Left lung (tissue), 10 donors: ENCODE measurements around the gene INHBB. TPM values are rescaled to one million over a fixed set of nuclear protein-coding genes. Genes with fewer than 3 reads are reported as not detected.

Experiments
- ATAC-seq: fragments of 200-7000 bp; cut with Tn5 transposase; one replicate; pipeline ENCODE4 v1.9.1; 2020; ENCODE audit warnings: moderate library complexity
- DNase-seq, 4 donors: peaks; one replicate each; pipeline ENCODE4 v3.0.0-alpha.2; 2013 to 2020
- H3K27ac ChIP-seq, 2 donors: fragments of 200-600 bp; sonication (generic) in 1 of 2; one replicate each; pipeline versions ENCODE4 v1.5.0 to v1.8.0; 2020 to 2021
- H3K27me3 ChIP-seq, 2 donors: fragments of 200-600 bp; sonication (generic) in 1 of 2; one replicate each; pipeline versions ENCODE4 v1.5.0 to v1.8.0; 2020 to 2021
- H3K36me3 ChIP-seq, 2 donors: fragments of 200-600 bp; sonication (generic) in 1 of 2; one replicate each; pipeline versions ENCODE4 v1.5.0 to v1.8.0; 2020 to 2021
- H3K4me1 ChIP-seq, 2 donors: fragments of 200-600 bp; one replicate each; pipeline ENCODE4 v1.8.0; 2021
- H3K4me3 ChIP-seq, 2 donors: fragments of 200-600 bp; sonication (generic) in 1 of 2; one replicate each; pipeline versions ENCODE4 v1.5.0 to v1.8.0; 2020 to 2021; ENCODE audit warnings: mild to moderate bottlenecking in 1 of 2
- H3K9me3 ChIP-seq, 2 donors: fragments of 200-600 bp; sonication (generic) in 1 of 2; one replicate each; pipeline versions ENCODE4 v1.5.0 to v1.8.0; 2020 to 2021
- intact Hi-C, 2 donors: fragments of 100-400 bp; cut with DNase I; formaldehyde crosslinking; loops; one replicate each; pipeline versions ENCODE4 v1.11.2 to v1.14.2; 2022
- polyA plus RNA-seq, 6 donors: library from polyadenylated mRNA; unstranded; fragments of 120-200 nt; gene quantifications; one replicate each; pipeline ENCODE4 v1.2.1, GENCODE V29; 2013; ENCODE audit not compliant: insufficient read length in 6 of 6
- total RNA-seq, 2 donors: library from RNA; stranded (reverse); fragmentation: NEBNext Ultra II Directional; extraction: Animal tissue kit (Norgen Biotek cat#: 25700); gene quantifications; one replicate each; pipeline ENCODE4 v1.2.1, GENCODE V29; 2021
- TF ChIP-seq, protein P1 (sequence below), 2 donors: fragments of 200-600 bp; sonication (generic) in 1 of 2; IDR thresholded peaks; one replicate each; pipeline versions ENCODE4 v1.5.0 to v1.8.0; 2021; ENCODE audit warnings: antibody characterized with exemption in 2 of 2
- donor health status: DM: no; HTN: yes; CAD: no.
- donor health status: DM: no; HTN: no; CAD: no.

The INHBB gene
- total and polyA plus RNA-seq, 8 donors = 0.21 to 2.0 (median 0.34) TPM

- H3K4me1 ChIP-seq = peaks cover 0 to 21% of the 10 kb centered on the region in 2 donors
- DNase-seq (no peak), ATAC-seq (no peak)
- intact Hi-C loops = no loop called here
- TF ChIP-seq, protein P1, sequence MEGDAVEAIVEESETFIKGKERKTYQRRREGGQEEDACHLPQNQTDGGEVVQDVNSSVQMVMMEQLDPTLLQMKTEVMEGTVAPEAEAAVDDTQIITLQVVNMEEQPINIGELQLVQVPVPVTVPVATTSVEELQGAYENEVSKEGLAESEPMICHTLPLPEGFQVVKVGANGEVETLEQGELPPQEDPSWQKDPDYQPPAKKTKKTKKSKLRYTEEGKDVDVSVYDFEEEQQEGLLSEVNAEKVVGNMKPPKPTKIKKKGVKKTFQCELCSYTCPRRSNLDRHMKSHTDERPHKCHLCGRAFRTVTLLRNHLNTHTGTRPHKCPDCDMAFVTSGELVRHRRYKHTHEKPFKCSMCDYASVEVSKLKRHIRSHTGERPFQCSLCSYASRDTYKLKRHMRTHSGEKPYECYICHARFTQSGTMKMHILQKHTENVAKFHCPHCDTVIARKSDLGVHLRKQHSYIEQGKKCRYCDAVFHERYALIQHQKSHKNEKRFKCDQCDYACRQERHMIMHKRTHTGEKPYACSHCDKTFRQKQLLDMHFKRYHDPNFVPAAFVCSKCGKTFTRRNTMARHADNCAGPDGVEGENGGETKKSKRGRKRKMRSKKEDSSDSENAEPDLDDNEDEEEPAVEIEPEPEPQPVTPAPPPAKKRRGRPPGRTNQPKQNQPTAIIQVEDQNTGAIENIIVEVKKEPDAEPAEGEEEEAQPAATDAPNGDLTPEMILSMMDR (IDR thresholded peaks at IDR 0.05) = no peak
- H3K27ac ChIP-seq = no peak overlapping the region
- H3K27me3 ChIP-seq = peaks cover 0 to 28% of the 10 kb centered on the region in 2 donors
- no peaks in the 10 kb centered on the region for H3K36me3 ChIP-seq
- H3K4me3 ChIP-seq = no peak overlapping the region
- H3K9me3 ChIP-seq = no peaks in the 10 kb centered on the region
Measured at GRCh38 chr2:120336749-120337148, 9.2 kb upstream of the INHBB start.

- H3K27me3 ChIP-seq = peaks cover 9 to 41% of the 10 kb centered on the region in 2 donors
- H3K27ac ChIP-seq = peak overlapping the region in 1 of 2 donors; percentile 71
- no peaks in the 10 kb centered on the region for H3K36me3 ChIP-seq
Measured at GRCh38 chr2:120338015-120338414, 7.9 kb upstream of the INHBB start.

DNA sequence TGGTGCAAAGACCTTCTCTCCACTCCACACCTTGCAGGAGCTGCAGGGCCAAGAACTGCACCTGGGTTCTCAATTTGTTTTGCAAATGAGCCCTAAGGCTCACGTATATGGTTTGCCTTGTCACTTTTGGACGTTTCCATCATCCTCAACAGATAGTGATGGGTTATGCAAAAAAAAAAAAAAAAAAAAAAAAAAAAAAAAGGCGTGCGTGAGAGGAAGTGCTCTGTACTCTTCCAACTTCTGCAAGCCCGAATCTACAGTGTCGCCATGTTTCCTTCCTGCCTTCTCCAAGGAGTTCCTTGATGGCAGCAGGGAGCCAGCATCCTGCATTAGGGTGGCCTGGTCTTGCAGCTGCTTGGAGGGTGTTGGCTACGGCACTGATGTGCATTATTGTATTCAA lies 4.0 kb upstream of the INHBB start:
- no peaks in the 10 kb centered on the region for H3K36me3 ChIP-seq
- no peaks in the 10 kb centered on the region for H3K9me3 ChIP-seq
- intact Hi-C loops = loop anchor here in 1 of 2 donors (5.0 kb wide), 1 partner anchor 335 kb away; no protein-coding TSS in a partner anchor
- no peak overlapping the region for H3K27ac ChIP-seq
- H3K4me3 ChIP-seq = no peak overlapping the region
- peaks cover 41 to 79% of the 10 kb centered on the region in 2 donors for H3K27me3 ChIP-seq
- peaks cover 19 to 70% of the 10 kb centered on the region in 2 donors for H3K4me1 ChIP-seq
- TF ChIP-seq, protein P1 (IDR thresholded peaks at IDR 0.05) = no peak
- DNase-seq = peak in 1 of 4 donors; percentile 24
- ATAC-seq = no peak

More at GRCh38 chr2:120338015-120338414, 7.9 kb upstream of the INHBB start:
- ATAC-seq (no peak), DNase-seq (no peak)
- intact Hi-C loops = no loop called here
- TF ChIP-seq, protein P1 (IDR thresholded peaks at IDR 0.05) = no peak
- H3K9me3 ChIP-seq = no peaks in the 10 kb centered on the region
- peaks cover under 1 to 33% of the 10 kb centered on the region in 2 donors for H3K4me1 ChIP-seq
- no peak overlapping the region for H3K4me3 ChIP-seq

GRCh38 chr2:120342446-120342845 lies 3.5 kb upstream of the INHBB start:
- DNase-seq (peak in 1 of 4 donors; percentile 46), ATAC-seq (no peak)
- TF ChIP-seq, protein P1 (IDR thresholded peaks at IDR 0.05) = no peak
- Histone ChIP-seq H3K36me3 (no peaks in the 10 kb centered on the region), H3K4me1 (peaks cover 19 to 72% of the 10 kb centered on the region in 2 donors), H3K9me3 (no peaks in the 10 kb centered on the region), H3K27ac (no peak overlapping the region), H3K4me3 (no peak overlapping the region), H3K27me3 (peaks cover 45 to 84% of the 10 kb centered on the region in 2 donors)
- intact Hi-C loops = loop anchor here in 1 of 2 donors (5.0 kb wide), 1 partner anchor 335 kb away; no protein-coding TSS in a partner anchor

- Histone ChIP-seq H3K4me1 (peaks cover 19 to 73% of the 10 kb centered on the region in 2 donors), H3K27me3 (peaks cover 49 to 90% of the 10 kb centered on the region in 2 donors), H3K4me3 (no peak overlapping the region), H3K27ac (no peak overlapping the region), H3K36me3 (no peaks in the 10 kb centered on the region), H3K9me3 (no peaks in the 10 kb centered on the region)
- ATAC-seq = no peak
- intact Hi-C loops = loop anchor here in 1 of 2 donors (5.0 kb wide), 1 partner anchor 334 kb away; no protein-coding TSS in a partner anchor
- TF ChIP-seq, protein P1 (IDR thresholded peaks at IDR 0.05) = no peak
- DNase-seq = no peak
Measured at GRCh38 chr2:120343100-120343432, 2.9 kb upstream of the INHBB start.
